ENCODE results near the gene EXOC5.

GRCh38 chr14:57290751-57291150 is 22.0 kb upstream of the EXOC5 start:
- TF ChIP-seq POLR2AphosphoS5 (IDR thresholded peaks at IDR 0.05) (no peak), POLR2A (IDR thresholded peaks at IDR 0.05) (no peak)

Measured in upper lobe of left lung (tissue), 4 donors.